WTC11 (cell line): ENCODE data around the gene LRCH4. TPM values are rescaled to one million over a fixed set of nuclear protein-coding genes. Genes with fewer than 3 reads are reported as not detected.

Experiments used
- ATAC-seq: fragments of 200-7000 bp; cut with Tn5 transposase; 2 replicates; pipeline ENCODE4 v1.10.0; 2021; ENCODE audit warnings: mild to moderate bottlenecking, moderate library complexity
- CTCF ChIA-PET: fragments of 300-600 bp; sonication (Branson Sonifier 250); formaldehyde crosslinking; loops from one replicate; lab custom pipeline; 2021; ENCODE audit warnings: antibody characterized with exemption; lab: Charles Lee
- POLR2A ChIA-PET: fragments of 350-600 bp; sonication (Branson Sonifier 250); formaldehyde crosslinking; loops from one replicate; lab custom pipeline; 2021; ENCODE audit warnings: antibody characterized with exemption; lab: Charles Lee
- DNase-seq: peaks from one replicate; pipeline ENCODE4 v3.0.0; 2021; ENCODE audit warnings: low spot score
- H3K27ac Mint-ChIP-seq: 2 replicates; pipeline ENCODE4 v1.8.0; 2021; ENCODE audit warnings: mixed read lengths
- H3K27me3 Mint-ChIP-seq: 2 replicates; pipeline ENCODE4 v1.8.0; 2021; ENCODE audit warnings: low read depth, mild to moderate bottlenecking, moderate library complexity, mixed read lengths
- H3K36me3 Mint-ChIP-seq: 2 replicates; pipeline ENCODE4 v1.8.0; 2021; ENCODE audit warnings: mixed read lengths
- H3K4me1 Mint-ChIP-seq: 2 replicates; pipeline ENCODE4 v1.8.0; 2022; ENCODE audit warnings: mixed read lengths
- H3K4me3 Mint-ChIP-seq: 2 replicates; pipeline ENCODE4 v1.8.0; 2021; ENCODE audit warnings: mild to moderate bottlenecking, moderate library complexity, mixed read lengths
- H3K9me3 Mint-ChIP-seq: 2 replicates; pipeline ENCODE4 v1.8.0; 2021; ENCODE audit warnings: mixed read lengths
- ATF1 ChIP-seq: sonication (generic); formaldehyde crosslinking; IDR thresholded peaks from 2 replicates; pipeline ENCODE4 v1.8.1; 2023; ENCODE audit warnings: mild to moderate bottlenecking, moderate library complexity, missing genetic modification reagents
- ATF3 ChIP-seq: sonication (generic); formaldehyde crosslinking; conservative IDR thresholded peaks from 2 replicates; pipeline ENCODE4 v1.8.1; 2022; ENCODE audit warnings: mild to moderate bottlenecking, missing genetic modification reagents
- CREB1 ChIP-seq: sonication (generic); formaldehyde crosslinking; IDR thresholded peaks from 2 replicates; pipeline ENCODE4 v1.8.0; 2023; ENCODE audit warnings: mild to moderate bottlenecking, missing genetic modification reagents
- CREM ChIP-seq: sonication (generic); formaldehyde crosslinking; IDR thresholded peaks from 2 replicates; pipeline ENCODE4 v1.8.1; 2022; ENCODE audit warnings: mild to moderate bottlenecking, missing genetic modification reagents, moderate library complexity
- E2F4 ChIP-seq: sonication (generic); formaldehyde crosslinking; IDR thresholded peaks from 2 replicates; pipeline ENCODE4 v1.8.1; 2022; ENCODE audit warnings: low read depth, mild to moderate bottlenecking, moderate library complexity, missing genetic modification reagents, borderline replicate concordance
- FOXP1 ChIP-seq: sonication (generic); formaldehyde crosslinking; IDR thresholded peaks from 2 replicates; pipeline ENCODE4 v1.8.0; 2022; ENCODE audit warnings: missing genetic modification reagents, mild to moderate bottlenecking, moderate library complexity, borderline replicate concordance
- FOXP4 ChIP-seq: sonication (generic); formaldehyde crosslinking; IDR thresholded peaks from 2 replicates; pipeline ENCODE4 v1.8.0; 2022; ENCODE audit warnings: mild to moderate bottlenecking, missing genetic modification reagents
- GTF2I ChIP-seq: fragments of 250-450 bp; sonication (Bioruptor Pico); conservative IDR thresholded peaks from 2 replicates; pipeline ENCODE4 v1.4.0; 2021; ENCODE audit warnings: mild to moderate bottlenecking
- IRF2 ChIP-seq: sonication (generic); formaldehyde crosslinking; IDR thresholded peaks from 2 replicates; pipeline ENCODE4 v1.8.0; 2022; ENCODE audit warnings: low read depth, missing genetic modification reagents, borderline replicate concordance
- KAT7 ChIP-seq: sonication (generic); formaldehyde crosslinking; IDR thresholded peaks from 2 replicates; pipeline ENCODE4 v1.8.1; 2023; ENCODE audit warnings: missing genetic modification reagents, mild to moderate bottlenecking, borderline replicate concordance
- NFATC4 ChIP-seq: fragments of 250-450 bp; sonication (Bioruptor Pico); IDR thresholded peaks from 2 replicates; pipeline ENCODE4 v1.9.0; 2021; ENCODE audit warnings: mild to moderate bottlenecking
- SP1 ChIP-seq: sonication (generic); formaldehyde crosslinking; conservative IDR thresholded peaks from 2 replicates; pipeline ENCODE4 v1.8.1; 2022; ENCODE audit warnings: missing genetic modification reagents
- TP53 ChIP-seq: sonication (generic); formaldehyde crosslinking; IDR thresholded peaks from 2 replicates; pipeline ENCODE4 v1.8.1; 2023; ENCODE audit warnings: mild to moderate bottlenecking, missing genetic modification reagents
- USF2 ChIP-seq: sonication (generic); formaldehyde crosslinking; IDR thresholded peaks from 2 replicates; pipeline ENCODE4 v1.8.1; 2023; ENCODE audit warnings: mild to moderate bottlenecking, missing genetic modification reagents, moderate library complexity
- ZNF232 ChIP-seq: sonication (generic); formaldehyde crosslinking; IDR thresholded peaks from 2 replicates; pipeline ENCODE4 v1.8.0; 2022; ENCODE audit warnings: mild to moderate bottlenecking, missing genetic modification reagents
- total RNA-seq: library from RNA; stranded (reverse); gene quantifications from 3 replicates; pipeline ENCODE4 v1.2.3, GENCODE V29; 2021
- TF ChIP-seq, protein P1 (sequence below): sonication (generic); formaldehyde crosslinking; IDR thresholded peaks from 2 replicates; pipeline ENCODE4 v1.8.1; 2023; ENCODE audit warnings: mild to moderate bottlenecking, missing genetic modification reagents, borderline replicate concordance
- TF ChIP-seq, protein P2 (sequence below): fragments of 250-450 bp; sonication (Bioruptor Pico); IDR thresholded peaks from 2 replicates; pipeline ENCODE4 v1.9.0; 2021; ENCODE audit warnings: moderate library complexity, mild to moderate bottlenecking, inconsistent platforms, borderline replicate concordance

LRCH4 gene
- total RNA-seq, 1 experiment from 2014 or later: 56.7 TPM

GRCh38 chr7:100607111-100607510 lies 21.2 kb upstream of the LRCH4 start:
- no peak for ATAC-seq
- POLR2A ChIA-PET: interaction anchor here (0.7 to 1.5 kb wide), 3 partner anchors 21 to 65 kb away, joined by 3 read pairs; partner anchors contain the start of genes FBXO24 and LRCH4
- CTCF ChIA-PET: interaction anchor here (1.8 kb wide), 1 partner anchor 118 kb away, joined by 5 read pairs; no protein-coding TSS in a partner anchor

More at GRCh38 chr7:100607111-100607510, 21.2 kb upstream of the LRCH4 start:
- Mint-ChIP-seq H3K36me3 (peaks cover 8% of the 10 kb centered on the region), H3K9me3 (no peaks in the 10 kb centered on the region), H3K27me3 (peaks cover 13% of the 10 kb centered on the region), H3K27ac (no peak overlapping the region), H3K4me1 (peaks cover 29% of the 10 kb centered on the region), H3K4me3 (peak overlapping the region; percentile 11; the same call in 1 of the 2 replicates)
- no peak for TF ChIP-seq GTF2I (CRISPR knock-in tag)
- TF ChIP-seq TP53 (CRISPR knock-in tag): no peak
- TF ChIP-seq, protein P1, sequence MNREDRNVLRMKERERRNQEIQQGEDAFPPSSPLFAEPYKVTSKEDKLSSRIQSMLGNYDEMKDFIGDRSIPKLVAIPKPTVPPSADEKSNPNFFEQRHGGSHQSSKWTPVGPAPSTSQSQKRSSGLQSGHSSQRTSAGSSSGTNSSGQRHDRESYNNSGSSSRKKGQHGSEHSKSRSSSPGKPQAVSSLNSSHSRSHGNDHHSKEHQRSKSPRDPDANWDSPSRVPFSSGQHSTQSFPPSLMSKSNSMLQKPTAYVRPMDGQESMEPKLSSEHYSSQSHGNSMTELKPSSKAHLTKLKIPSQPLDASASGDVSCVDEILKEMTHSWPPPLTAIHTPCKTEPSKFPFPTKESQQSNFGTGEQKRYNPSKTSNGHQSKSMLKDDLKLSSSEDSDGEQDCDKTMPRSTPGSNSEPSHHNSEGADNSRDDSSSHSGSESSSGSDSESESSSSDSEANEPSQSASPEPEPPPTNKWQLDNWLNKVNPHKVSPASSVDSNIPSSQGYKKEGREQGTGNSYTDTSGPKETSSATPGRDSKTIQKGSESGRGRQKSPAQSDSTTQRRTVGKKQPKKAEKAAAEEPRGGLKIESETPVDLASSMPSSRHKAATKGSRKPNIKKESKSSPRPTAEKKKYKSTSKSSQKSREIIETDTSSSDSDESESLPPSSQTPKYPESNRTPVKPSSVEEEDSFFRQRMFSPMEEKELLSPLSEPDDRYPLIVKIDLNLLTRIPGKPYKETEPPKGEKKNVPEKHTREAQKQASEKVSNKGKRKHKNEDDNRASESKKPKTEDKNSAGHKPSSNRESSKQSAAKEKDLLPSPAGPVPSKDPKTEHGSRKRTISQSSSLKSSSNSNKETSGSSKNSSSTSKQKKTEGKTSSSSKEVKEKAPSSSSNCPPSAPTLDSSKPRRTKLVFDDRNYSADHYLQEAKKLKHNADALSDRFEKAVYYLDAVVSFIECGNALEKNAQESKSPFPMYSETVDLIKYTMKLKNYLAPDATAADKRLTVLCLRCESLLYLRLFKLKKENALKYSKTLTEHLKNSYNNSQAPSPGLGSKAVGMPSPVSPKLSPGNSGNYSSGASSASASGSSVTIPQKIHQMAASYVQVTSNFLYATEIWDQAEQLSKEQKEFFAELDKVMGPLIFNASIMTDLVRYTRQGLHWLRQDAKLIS (CRISPR knock-in tag): no peak
- TF ChIP-seq ZNF232 (CRISPR knock-in tag): no peak
- no peak for TF ChIP-seq KAT7
- no peak for TF ChIP-seq CREM (CRISPR knock-in tag)
- TF ChIP-seq IRF2 (CRISPR knock-in tag): no peak
- TF ChIP-seq, protein P2, sequence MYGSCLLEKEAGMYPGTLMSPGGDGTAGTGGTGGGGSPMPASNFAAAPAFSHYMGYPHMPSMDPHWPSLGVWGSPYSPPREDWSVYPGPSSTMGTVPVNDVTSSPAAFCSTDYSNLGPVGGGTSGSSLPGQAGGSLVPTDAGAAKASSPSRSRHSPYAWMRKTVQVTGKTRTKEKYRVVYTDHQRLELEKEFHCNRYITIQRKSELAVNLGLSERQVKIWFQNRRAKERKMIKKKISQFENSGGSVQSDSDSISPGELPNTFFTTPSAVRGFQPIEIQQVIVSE (CRISPR knock-in tag): no peak
- no peak for TF ChIP-seq CREB1 (CRISPR knock-in tag)
- TF ChIP-seq ATF3 (CRISPR knock-in tag): no peak
- no peak for TF ChIP-seq FOXP1
- TF ChIP-seq SP1 (CRISPR knock-in tag): no peak
- no peak for TF ChIP-seq E2F4 (CRISPR knock-in tag)
- TF ChIP-seq NFATC4 (CRISPR knock-in tag): no peak
- no peak for TF ChIP-seq USF2
- no peak for TF ChIP-seq FOXP4 (CRISPR knock-in tag)
- TF ChIP-seq ATF1 (CRISPR knock-in tag): no peak
- DNase-seq: no peak
